HG03460 (cell line): Measurements from ENCODE around the gene DPF1.
"Not testable (repeated sequence)": the region's sequence is repeated elsewhere in the genome, so short reads cannot be mapped to it uniquely, and the experiment has no call there.

Experiments used
- ATAC-seq: cut with Tn5 transposase; IDR thresholded peaks from one replicate; pipeline ENCODE4 v1.9.1; 2021; ENCODE audit not compliant: unreplicated experiment

The DPF1 gene

DNA sequence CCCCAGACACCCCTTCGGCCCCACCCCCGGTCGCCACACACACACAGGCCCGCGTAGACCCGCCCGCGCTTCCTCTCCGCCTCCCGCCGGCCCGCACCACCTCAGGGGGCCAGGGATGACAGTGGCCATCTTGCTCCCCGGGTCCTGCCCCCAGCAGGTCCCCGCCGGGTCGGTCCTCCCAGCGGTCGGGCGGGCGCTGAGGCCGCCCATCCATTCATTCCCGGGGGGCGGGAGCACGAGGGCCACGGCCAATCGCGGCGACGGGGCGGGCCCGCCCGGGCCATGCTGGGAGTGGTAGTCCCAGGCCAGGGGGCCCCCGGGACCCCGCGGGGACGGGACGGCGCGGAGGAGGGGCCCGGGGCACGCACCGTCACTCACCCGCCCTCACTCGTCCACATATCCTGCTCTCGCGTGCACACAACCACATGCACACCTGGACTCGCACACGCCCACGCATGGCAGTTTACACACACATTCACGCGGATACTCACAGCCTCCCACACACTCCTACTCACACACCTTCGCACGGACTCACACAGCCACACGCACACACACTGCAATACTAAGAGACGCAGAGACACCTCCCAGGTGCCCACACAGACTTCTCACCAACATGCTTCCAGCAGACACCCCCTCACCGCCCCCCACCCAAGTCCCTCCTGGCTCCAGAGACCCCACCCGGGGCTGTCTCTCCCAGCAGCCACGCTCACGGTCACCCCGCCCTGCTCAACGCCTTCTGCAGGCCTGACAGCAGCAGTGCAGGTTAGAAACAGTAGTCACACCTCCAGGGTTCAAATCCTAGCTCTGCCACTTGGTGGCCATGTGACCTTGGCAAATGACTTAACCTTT is at the start of gene DPF1:
Gene DPF1 (minus strand): TSS at position 209 of the 849 bp plus-strand sequence. CDS start 80 bp downstream, at position 129.
- ATAC-seq = peak; percentile 57

DNA sequence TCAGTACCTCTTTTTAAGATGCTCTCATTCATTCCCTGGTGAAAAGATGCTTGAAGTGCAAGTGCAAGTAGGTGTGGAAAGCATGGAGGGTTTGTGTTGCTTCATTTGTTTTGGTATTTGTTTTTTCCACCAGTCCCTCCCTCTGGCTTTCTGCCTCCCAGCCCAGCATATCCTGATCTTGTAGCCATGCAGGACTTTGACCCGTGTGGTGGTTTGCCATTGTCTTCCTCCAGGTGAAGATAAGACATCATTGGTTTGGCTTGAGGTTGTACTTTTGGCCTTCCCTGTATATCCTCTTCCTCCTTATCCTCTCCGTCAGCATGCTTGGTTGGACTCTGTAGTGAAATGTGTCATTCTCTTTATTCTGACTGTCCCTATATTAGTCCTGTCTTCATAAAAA is 49.5 kb upstream of the DPF1 start:
- no peak for ATAC-seq

DNA sequence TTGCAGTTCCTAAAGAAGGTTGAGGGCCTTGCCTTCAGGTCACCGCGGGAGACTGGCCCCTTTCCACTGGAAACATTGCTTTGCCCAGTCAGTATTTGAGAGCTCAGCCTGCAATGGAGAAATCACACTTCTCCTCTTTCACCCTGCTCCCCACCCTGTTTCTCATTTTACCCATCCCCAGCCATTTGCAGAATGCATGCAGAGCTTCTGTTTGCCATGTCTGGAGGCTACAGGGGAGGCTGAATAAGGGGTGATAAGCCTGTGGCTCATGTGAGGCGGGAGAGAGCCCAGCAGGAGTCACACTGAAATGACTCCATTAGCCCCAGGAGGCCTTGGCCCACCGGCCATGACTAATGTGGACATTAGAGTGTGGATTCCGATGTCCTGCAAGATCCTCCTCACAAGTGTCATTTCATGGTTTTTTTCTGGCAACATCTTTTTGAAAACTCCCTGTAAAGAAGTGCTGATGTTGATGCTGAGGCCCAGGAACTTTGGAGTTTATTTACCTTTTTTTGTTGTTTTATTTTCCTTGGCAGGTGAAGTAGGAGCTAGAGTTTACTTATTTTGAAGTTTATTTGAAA is 46.7 kb upstream of the DPF1 start:
- ATAC-seq = no peak

DNA sequence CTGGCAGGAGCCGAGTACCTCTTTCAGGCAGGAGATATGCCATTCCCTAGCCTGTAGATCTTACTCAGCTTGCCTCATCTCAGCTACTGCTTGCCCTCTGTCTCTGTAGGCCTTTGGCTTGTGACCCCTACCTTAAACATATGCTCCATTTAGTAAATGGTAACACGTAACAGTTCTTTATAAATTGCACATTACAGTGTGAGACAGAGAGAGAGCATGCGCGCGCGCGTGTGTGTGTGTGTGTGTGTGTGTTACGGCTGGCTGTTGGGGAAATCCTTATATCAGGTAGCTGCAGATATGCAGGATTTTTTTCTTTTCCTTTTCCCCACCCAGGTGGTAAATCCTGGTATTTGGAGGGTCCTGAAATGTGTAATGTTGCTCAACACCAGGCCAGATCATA is 44.5 kb upstream of the DPF1 start:
- no peak for ATAC-seq

DNA sequence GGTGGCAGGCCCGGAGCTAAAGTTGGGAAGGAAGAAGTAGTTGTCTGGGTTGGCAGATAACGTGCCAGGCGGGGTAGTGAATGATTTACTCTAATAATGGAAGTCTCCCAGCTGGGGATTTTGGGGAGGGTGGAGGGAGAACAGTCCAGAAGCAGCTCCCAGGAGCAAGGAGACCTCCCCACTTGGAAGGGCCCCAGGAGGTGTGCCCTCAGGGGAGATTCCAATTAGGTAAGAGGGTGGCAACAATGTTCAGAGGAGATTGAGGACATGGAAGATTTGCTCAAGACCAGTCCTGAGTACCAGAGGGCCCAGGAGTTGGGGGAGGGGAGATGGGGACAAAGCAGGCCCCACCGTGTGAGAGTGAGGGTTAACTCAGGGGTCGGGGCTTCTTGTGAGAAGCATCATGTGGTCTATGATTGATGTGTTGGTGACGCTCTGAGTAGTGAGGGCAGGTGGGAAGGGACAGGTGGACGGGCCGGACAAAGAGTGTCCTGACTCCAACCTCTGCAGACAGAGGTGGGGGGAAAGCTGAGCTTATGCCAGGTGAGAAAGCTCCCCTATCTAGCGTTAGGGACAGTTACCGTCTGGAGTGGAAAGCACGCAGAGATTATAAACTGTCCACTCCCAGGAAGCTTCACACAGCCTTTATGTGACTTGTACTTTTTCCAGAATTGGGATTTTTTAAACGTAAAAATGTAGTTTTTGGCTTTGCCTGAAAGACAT is 43.9 kb upstream of the DPF1 start:
- no peak for ATAC-seq

DNA sequence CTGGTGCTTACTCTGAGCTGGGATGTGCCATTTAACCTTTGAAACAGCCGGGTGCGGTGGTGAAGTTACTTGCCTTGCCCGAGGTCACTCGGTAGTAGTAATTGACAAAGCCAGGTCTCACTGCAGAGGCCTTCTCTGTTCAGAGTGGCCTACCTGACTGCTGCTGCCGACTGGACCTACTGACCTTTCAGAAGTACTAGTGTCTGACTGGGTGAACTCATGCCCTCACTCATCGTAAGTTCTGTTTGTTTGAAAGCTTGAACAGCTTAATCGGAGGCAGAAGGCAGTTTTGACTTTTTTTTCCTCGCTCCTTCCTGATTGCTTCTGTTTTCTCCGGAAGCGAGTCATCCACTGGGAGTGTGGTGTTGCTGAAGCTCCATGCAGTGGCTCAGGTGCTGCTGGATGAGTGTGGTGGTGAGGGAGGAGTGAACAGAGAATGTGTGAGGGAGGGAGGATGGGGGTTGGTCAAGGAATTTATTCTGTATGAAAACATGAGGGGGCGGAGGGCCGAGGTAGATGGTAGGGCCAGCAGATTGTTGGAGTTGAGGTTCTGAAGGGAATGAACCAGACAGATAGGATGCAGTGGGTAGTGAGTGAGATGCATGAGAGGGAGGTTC is 43.1 kb upstream of the DPF1 start:
- no peak for ATAC-seq

DNA sequence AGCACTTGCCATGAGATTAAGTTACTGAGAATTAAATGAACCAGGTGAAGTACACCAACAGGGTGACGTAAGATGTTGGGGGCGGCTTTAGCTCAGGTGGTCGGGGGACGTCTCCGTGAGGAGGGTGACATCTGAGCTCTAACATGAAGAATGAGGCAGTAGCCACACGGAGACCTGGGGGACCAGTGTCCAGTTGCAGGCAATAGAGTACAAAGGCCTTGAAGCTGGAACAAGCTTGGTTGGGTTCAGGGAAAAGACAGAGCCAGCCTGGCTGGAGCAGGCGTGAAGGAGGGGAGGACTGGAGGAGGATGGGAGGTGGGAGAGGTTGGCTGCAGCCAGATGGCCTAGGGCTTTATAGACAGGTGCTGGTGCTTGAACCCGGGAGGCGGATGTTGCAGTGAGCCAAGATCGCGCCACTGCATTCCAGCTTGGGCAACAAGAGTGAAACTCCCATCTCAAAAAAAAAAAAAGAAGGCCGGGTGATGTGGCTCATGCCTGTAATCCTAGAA is 42.0 kb upstream of the DPF1 start:
- no peak for ATAC-seq

DNA sequence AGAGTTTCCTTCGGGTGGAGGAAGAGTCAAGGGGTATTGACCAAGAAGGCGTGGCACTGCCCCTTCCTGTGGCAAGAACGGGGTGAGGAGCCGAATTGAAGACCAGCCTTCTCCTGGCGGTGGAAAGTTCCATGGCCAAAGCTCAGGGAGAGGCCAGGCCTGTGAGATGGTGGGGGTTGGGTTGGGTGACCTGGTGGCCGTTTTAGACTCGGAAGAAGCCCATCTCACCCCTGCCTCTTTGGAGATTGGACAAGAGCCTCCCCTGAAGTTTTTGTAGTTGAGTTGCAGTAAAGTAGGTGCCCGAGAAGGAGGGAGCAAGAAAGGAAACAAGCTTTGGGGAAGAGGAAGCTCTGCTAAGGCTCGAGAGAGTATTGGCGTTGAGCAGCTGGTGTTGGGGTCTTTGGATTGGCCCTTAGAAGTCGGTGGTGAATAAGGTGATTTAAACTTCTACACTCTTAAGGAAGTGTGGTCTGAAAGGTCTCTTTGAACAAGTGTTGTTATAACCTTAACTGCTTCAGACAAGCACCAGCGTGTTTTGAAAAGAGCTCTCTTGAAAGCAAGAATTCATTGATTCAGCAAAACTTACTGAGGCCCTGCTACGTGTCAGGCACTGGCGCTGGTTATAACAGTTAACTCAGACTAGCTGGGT is 41.3 kb upstream of the DPF1 start:
- no peak for ATAC-seq

DNA sequence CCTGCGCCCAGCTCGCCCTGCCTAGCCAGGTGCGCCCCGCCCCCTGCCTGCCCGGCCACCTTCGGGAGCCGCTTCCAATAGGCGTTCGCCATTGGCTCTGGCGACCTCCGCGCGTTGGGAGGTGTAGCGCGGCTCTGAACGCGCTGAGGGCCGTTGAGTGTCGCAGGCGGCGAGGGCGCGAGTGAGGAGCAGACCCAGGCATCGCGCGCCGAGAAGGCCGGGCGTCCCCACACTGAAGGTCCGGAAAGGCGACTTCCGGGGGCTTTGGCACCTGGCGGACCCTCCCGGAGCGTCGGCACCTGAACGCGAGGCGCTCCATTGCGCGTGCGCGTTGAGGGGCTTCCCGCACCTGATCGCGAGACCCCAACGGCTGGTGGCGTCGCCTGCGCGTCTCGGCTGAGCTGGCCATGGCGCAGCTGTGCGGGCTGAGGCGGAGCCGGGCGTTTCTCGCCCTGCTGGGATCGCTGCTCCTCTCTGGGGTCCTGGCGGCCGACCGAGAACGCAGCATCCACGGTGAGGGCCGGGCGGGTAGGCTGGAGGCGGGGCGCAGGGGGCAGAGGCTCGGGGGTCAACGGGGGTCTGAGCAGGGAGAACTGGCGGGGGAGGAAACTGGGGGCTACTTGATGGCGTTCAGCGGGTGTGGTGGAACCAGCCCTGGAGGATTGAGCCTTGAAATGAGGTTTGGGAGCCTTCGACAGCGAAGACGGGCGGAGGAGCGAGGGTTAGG is 40.6 kb upstream of the DPF1 start, which contains the start of gene SPINT2:
Gene SPINT2 (plus strand): TSS at position 88 of the 727 bp plus-strand sequence. CDS start 320 bp downstream, at position 408.
- ATAC-seq = peak; percentile 26

DNA sequence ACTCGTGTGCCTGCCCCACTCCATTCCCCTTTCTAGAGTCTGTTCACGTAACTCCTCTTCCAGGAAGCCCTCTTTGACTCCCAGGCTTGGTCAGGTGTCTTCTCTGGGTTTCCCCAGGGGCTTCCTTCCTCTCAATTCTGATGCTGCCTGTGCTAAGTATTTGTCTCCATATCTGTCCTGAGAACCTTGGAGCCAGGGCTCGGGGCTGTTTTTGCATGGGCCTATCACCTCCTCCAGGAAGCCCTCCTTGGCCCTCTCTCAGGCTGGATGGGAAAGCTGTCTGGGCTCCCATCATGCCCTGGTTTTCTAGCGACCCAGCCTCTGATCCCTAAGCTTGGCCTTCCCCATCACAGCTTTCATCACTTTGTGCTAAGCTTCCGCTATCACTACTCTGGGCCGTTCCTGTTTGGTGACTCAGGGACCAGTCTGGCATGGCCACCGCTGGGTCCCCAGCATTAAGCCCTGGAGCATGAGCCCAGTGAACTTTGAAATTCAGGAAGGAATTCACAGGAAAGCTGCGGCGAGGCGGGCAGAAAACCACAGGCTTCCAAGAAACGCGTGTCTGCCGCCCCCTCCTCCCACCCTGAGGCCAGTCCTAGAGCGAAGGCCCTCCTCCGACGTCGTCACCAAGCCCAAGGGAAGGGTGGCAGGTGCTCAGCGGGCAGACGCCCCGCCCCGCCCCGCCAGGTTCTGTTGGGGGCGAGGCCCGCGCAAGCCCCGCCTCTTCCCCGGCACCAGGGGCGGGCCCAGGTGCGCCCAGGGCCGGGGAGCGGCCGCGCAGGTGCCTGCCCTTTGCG is 39.9 kb upstream of the DPF1 start:
- ATAC-seq = peak; percentile 60

DNA sequence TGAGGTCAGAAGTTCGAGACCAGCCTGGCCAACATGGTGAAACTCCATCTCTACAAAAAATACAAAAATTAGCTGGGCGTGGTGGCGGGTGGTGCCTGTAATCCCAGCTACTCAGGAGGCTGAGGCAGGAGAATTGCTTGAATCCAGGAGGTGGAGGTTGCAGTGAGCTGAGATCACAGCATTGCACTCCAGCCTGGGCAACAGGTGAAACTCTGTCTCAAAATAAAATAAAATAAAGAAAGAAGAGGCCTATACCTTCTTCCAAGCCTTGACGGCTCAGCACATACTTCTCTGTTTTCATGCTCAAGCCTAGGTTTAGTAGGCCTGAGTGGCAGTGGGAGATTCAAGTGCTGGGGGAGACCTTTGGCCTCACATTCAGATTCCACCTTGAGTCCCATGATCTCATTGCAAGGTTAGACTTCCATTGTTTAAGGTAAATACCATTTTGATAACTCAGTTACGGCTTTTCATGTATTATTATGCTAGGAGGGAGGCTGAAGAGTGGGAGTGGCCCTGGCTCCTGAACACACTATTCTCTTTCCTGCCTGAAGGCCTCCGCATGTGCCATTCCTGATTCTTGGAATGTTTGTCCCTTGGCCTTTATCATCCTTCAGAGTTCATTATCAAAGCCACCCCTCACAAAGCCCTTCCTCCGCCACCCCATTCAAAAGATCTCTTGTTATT is 38.7 kb upstream of the DPF1 start:
- no peak for ATAC-seq

DNA sequence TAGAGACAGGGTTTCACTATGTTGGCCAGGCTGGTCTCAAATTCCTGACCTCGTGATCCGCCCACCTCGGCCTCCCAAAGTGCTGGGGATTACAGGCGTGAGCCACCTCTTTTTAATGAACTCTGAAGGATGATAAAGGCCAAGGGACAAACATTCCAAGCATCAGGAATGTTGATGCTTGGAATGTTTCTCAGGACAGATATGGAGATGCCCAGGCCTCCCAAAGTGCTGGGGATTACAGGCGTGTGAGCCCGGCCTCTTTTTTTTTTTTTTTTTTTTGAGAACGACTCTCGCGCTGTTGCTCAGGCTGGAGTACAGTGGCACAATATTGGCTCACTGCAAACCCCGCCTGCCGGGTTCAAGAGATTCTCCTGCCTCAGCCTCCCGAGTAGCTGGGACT is 37.9 kb upstream of the DPF1 start:
- ATAC-seq = not testable (repeated sequence)

DNA sequence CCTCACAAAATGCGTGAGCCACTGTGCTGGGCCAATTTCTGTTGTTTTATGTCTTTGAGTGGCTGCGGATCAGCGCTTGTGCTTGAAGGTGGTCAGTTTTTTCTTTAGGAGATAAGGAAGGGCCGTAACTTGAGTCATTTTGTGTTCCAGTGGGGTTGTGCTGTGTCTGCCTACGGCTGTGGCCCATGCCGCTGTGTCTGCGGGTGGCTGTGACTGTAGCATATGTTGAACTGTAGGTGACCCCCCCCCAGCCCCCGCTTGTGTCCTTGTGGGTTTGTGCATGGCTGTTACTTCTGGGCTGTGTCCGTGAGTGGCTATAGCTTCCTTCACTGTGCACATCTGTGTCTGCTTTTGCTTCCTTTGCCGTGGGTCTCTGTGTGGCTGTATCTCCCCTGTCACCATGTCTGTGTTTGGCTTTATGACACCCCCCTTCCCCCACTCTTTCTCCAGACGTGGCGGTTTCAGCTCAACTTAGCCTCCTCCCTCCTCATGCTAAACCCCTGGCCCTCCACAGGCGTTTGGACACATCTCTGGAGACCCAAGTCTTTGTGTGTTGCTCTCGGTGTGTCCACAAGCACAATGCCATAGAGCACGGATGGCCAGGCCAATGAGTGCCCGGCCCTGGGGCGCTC is 31.5 kb upstream of the DPF1 start:
- no peak for ATAC-seq

DNA sequence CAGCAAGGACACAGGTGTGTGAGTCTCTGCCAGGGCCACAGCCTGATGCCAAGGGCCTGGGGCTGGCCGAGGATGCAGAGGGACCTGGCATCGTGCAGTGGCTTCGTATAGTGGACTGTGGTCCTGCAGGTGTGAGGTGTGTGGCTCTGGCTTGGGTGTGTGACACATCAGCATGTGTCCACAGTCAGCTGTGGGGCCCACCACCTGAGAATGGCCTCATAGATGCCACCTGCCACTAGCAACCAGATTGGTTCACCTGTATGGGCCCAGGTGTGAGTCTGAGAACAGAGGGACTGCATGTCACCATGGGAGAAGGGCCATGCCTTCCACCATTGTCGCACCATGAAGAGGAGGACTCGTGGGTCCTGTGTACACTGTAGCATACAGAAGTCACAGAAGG is 29.8 kb upstream of the DPF1 start:
- ATAC-seq = no peak

DNA sequence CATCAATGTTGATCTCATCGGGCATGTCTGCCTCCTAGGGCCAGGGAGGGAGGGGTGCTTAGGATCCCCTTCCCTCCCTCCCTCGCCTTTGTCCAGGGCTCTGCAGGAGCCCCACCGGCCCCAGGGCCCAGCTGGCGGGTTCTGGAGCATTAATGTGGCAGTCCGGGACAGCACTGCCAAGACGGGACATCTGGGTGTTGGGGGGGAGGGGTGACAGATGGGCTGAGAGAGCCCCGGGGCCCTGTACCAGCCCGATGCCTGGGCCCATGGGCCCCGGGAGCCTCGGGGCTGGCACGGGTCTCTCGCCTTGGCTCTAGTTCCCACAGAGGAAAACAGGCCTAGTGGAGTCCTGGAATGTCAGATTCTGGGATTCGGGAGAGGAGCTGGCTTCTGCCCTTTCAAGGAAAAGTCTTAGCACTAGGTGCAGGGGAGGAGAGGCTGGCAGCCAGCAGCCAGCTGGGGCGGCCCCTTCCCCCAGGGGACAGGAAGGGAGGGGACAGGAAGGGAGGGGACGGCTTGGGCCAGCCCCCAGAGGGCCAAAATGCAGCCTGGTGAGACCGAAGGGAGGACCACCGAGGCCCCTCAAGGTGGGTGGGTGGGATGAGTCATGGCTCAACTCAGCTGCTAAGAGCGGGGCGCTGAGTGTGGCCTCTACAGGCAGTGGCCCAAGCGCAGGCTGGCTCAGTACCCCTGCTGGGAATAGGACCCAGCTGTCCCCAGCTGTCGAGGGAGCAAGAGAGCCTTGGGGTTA is 29.1 kb upstream of the DPF1 start:
- no peak for ATAC-seq

DNA sequence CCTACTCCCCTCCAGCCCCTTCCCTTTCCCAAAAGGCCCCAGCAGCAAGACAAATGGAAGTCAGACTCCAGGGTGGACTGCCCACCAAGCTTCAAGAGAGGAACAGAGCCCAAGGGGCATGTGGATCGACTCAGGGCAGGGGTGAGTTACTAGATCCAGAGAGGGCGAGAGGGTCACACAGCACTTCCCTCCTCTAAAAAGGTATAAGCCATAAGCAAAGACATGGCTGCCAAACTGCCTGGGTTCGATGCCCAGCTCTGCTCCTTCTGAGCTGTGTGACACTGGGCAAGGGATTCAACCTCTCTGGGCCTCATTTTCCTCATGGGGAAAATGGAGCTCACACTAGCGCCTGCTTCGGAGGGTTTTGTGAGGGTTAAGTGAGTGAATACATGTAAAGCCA is 28.4 kb upstream of the DPF1 start:
- ATAC-seq = no peak

DNA sequence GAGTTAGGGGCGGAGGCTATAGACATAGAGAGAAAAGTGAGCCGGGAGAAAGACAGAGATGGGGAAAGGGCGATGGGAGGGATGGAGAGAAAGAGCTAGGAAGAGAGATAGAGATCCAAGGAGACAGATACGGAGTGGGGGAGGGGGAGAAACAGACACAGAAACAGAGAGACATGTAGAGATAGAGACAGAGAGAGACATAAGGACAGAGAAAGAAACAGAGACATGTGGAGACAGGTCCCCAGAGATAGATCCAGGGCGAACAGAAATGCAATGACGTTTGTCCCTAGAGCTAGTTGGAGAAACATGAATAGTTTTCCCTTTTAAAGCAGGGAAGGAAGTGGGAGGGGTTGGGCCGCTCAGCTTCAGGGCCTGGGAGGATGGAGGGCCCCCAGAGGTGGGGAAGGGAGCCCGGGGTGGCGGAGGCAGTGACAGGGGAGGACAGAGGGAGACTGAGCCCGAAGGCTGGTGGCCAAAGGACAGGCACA is 27.6 kb upstream of the DPF1 start:
- no peak for ATAC-seq
